K562 (cell line): Measurements from ENCODE around the gene USP28. TPM values are rescaled to one million over a fixed set of nuclear protein-coding genes. Genes with fewer than 3 reads are reported as not detected.
A peak's percentile ranks its signal among the peaks of the same experiment; 100 is the strongest.

ENCODE experiments used
- ATF3 ChIP-seq, 2 experiments: fragments of 450-650 bp in 1 of 2; sonication (generic) in 1 of 2; formaldehyde crosslinking in 1 of 2; IDR thresholded peaks in 1 of 2; conservative IDR thresholded peaks in 1 of 2; 2 replicates each; pipeline versions ENCODE4 v1.6.1 to v1.8.1; 2016 to 2023; ENCODE audit warnings: mild to moderate bottlenecking in 2 of 2, moderate library complexity in 2 of 2, inconsistent platforms in 1 of 2, missing genetic modification reagents in 1 of 2
- BRF2 ChIP-seq: IDR thresholded peaks from 3 replicates; pipeline ENCODE4 v1.6.1; 2011; ENCODE audit warnings: borderline replicate concordance, mild to moderate bottlenecking; ENCODE audit not compliant: insufficient read length, insufficient read depth
- HBP1 ChIP-seq: fragments of 450-650 bp; formaldehyde crosslinking; IDR thresholded peaks from 2 replicates; pipeline ENCODE4 v1.4.0; 2022; ENCODE audit warnings: missing genetic modification characterization
- KDM2B ChIP-seq: fragments of 250-450 bp; sonication (Bioruptor Pico); IDR thresholded peaks from 2 replicates; pipeline ENCODE4 v1.8.0; 2021; ENCODE audit warnings: mild to moderate bottlenecking, moderate library complexity
- POLR2H ChIP-seq: IDR thresholded peaks from 2 replicates; pipeline ENCODE4 v1.6.1; 2016; ENCODE audit warnings: missing genetic modification characterization, low read depth, mild to moderate bottlenecking, control low read depth, missing compliant biosample characterization, moderate library complexity
- PRPF4 ChIP-seq: fragments of 200-400 bp; formaldehyde crosslinking; IDR thresholded peaks from one replicate; pipeline ENCODE4 v1.6.1; 2017; ENCODE audit warnings: low read length, low read depth, mild to moderate bottlenecking; ENCODE audit not compliant: insufficient read depth, poor library complexity, severe bottlenecking
- REST ChIP-seq, 2 experiments: fragments of 450-650 bp; formaldehyde crosslinking in 1 of 2; IDR thresholded peaks; 2 replicates each; pipeline versions ENCODE4 v1.4.0 to v1.6.1; 2014 to 2020; ENCODE audit warnings: mild to moderate bottlenecking in 2 of 2, borderline replicate concordance in 1 of 2, low read depth in 1 of 2
- RNF219 ChIP-seq: fragments of 250-450 bp; sonication (Bioruptor Pico); IDR thresholded peaks from 2 replicates; pipeline ENCODE4 v1.5.0; 2022; ENCODE audit warnings: mild to moderate bottlenecking
- TAL1 ChIP-seq: fragments of 450-650 bp; IDR thresholded peaks from 2 replicates; pipeline ENCODE4 v1.6.1; 2016; ENCODE audit warnings: mild to moderate bottlenecking
- TCF3 ChIP-seq: sonication (generic); formaldehyde crosslinking; IDR thresholded peaks from 2 replicates; pipeline ENCODE4 v1.4.0; 2020; ENCODE audit warnings: mild to moderate bottlenecking, missing genetic modification reagents
- ZBTB7A ChIP-seq: IDR thresholded peaks from 2 replicates; pipeline ENCODE4 v1.6.1; 2011; ENCODE audit warnings: low read depth, mild to moderate bottlenecking, low read length, moderate library complexity, borderline replicate concordance; ENCODE audit not compliant: control insufficient read depth
- ZEB2 ChIP-seq: fragments of 450-650 bp; IDR thresholded peaks from 2 replicates; pipeline ENCODE4 v1.6.1; 2016
- polyA plus RNA-seq, 8 experiments: library from polyadenylated mRNA; depleted of rRNA in 4 of 8; stranded (reverse) in 5 of 8; unstranded in 3 of 8; fragments of >200 nt; fragmentation: Nextera tagmentation in 2 of 8; fragmentation: Illumina TruSeq in 1 of 8; extraction: Ambion mirVana in 2 of 8; extraction: Trizol in 1 of 8; gene quantifications; 2 replicates each; pipeline versions ENCODE4 v1.2.1 to v1.2.3, GENCODE V29; 2011 to 2014; ENCODE audit warnings: inconsistent platforms in 1 of 8, missing spikeins in 1 of 8
- total RNA-seq, 7 experiments: library from RNA; depleted of rRNA in 6 of 7; stranded (reverse); fragments of >200 nt in 6 of 7; fragmentation: Illumina TruSeq in 2 of 7; extraction: Trizol in 2 of 7; gene quantifications; 2 replicates each; pipeline versions ENCODE4 v1.2.1 to v1.2.3, GENCODE V29; 2011 to 2021; ENCODE audit warnings: low replicate concordance in 1 of 7

USP28 gene
- total and polyA plus RNA-seq, 9 of the 15 experiments (the other 6 are each of a cell fraction or from before 2014, with no cell fraction given) = 3.7 to 42.7 (median 20.3) TPM

- TF ChIP-seq KDM2B (CRISPR knock-in tag) (no peak), ZEB2 (0 out of 2 replicates have a peak, but pooled peaks have one; percentile 33), HBP1 (CRISPR knock-in tag) (no peak), PRPF4 (no peak), TAL1 (0 out of 2 replicates have a peak, but pooled peaks have one; percentile 13), POLR2H (tag) (no peak), BRF2 (no peak), RNF219 (CRISPR knock-in tag) (no peak), TCF3 (peak; percentile 5; the same call in 1 of the 2 replicates), ZBTB7A (no peak), REST (IDR thresholded peaks at IDR 0.05; ENCODE audit: borderline replicate concordance) (no peak), REST (CRISPR knock-in tag; IDR thresholded peaks at IDR 0.05; ENCODE audit: low read depth) (no peak), ATF3 (IDR thresholded peaks at IDR 0.05) (peak; percentile 94), ATF3 (CRISPR knock-in tag; conservative IDR thresholded peaks at IDR 0.05) (no peak)
Observed at GRCh38 chr11:113884361-113884836, 9.0 kb upstream of the USP28 start (continued).
